Measurements from ENCODE around the gene MTMR12. TPM values are rescaled to one million over a fixed set of nuclear protein-coding genes. Genes with fewer than 3 reads are reported as not detected.

Gene MTMR12
- total and polyA plus RNA-seq, 2 of the 13 experiments (the other 11 are each of a cell fraction or from before 2014, with no cell fraction given): 23.4 to 36.6 TPM

DNA sequence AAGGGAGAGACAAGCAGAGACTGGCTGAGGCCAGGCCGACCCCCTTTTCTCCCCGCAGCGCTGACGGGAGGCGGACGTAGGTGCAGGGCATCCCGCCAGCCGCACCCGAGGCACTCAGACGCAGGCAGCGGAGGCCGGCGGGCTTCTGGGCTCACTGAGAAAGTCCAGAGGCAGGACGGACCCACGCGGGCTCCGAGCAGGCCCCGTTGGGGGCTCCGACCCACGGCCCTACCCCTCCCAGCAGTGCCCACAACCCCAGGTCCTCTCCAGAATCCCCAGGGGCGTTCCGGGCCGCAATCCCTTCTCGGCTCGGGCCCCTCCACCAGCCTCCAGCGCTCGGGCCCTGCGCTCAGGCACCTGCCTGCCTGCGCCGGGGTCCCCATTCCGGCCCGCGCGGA lies 543 bp downstream of the MTMR12 start:
- Histone ChIP-seq H4K20me1 (ENCODE audit: insufficient read depth, low read length) (peaks cover 17% of the 10 kb centered on the region; the same call in 1 of the 2 replicates), H3K36me3 (replicated peaks in 1 of 2; ENCODE audit: control insufficient read depth in 1 of 2, insufficient read depth in 2 of 2, low read length in 2 of 2) (peaks cover 1 to 8% of the 10 kb centered on the region in 2 experiments; a peak in 1 of 5 replicates), H3K79me2 (ENCODE audit: insufficient read depth, low read length) (peaks cover 53% of the 10 kb centered on the region), H2AFZ (ENCODE audit: low read length) (no peak overlapping the region), H3K27ac (ENCODE audit: extremely low read length, insufficient read depth, low read length) (peak overlapping the region; percentile 81), H3K9me3 (ENCODE audit: low read length) (no peaks in the 10 kb centered on the region), H3K4me3 (replicated peaks in 1 of 3; ENCODE audit: insufficient read depth in 1 of 3, low read depth in 2 of 3, low read length in 3 of 3) (peak overlapping the region; percentile 84 to 95 (median 92)), H3K27me3 (ENCODE audit: control insufficient read depth in 1 of 2, insufficient read depth in 2 of 2, low read length in 2 of 2) (no peaks in the 10 kb centered on the region), H3K9ac (ENCODE audit: insufficient read depth, low read depth, low read length) (peak overlapping the region; percentile 95), H3K4me2 (ENCODE audit: low read depth, low read length) (peak overlapping the region; percentile 95), H3K4me1 (ENCODE audit: insufficient read depth, low read length) (peaks cover 79% of the 10 kb centered on the region)
- intact Hi-C loops (cut with micrococcal nuclease; ENCODE audit: unreplicated experiment): loop anchor here (2.0 to 5.0 kb wide), 4 partner anchors 40 to 260 kb away; partner anchors contain the start of gene GOLPH3
- no peak for DNase-seq (ENCODE audit: low spot score)
- WGBS (ENCODE audit: low lambda C conversion rate): 0% methylated on average over 6 of the region's 34 CpGs
- in situ Hi-C loops (cut with HindIII; ENCODE audit: extremely low pct_ligation_motif_present, low pct_unique_long_range_greater_than_20kb): no loop called here
- no peak for FAIRE-seq
- CTCF ChIA-PET (ENCODE audit: low intra/inter-chr PET ratio, low total read pairs): no interaction called here
- POLR2A ChIA-PET: interaction anchor here (1.0 to 3.7 kb wide), 3 partner anchors 12 to 78 kb away, joined by 3 to 32 read pairs (median 7); no protein-coding TSS in a partner anchor
- ATAC-seq: peak; percentile 34
- BruUV-seq (replicated peaks): no TSS peak
- TF ChIP-seq, protein P1, sequence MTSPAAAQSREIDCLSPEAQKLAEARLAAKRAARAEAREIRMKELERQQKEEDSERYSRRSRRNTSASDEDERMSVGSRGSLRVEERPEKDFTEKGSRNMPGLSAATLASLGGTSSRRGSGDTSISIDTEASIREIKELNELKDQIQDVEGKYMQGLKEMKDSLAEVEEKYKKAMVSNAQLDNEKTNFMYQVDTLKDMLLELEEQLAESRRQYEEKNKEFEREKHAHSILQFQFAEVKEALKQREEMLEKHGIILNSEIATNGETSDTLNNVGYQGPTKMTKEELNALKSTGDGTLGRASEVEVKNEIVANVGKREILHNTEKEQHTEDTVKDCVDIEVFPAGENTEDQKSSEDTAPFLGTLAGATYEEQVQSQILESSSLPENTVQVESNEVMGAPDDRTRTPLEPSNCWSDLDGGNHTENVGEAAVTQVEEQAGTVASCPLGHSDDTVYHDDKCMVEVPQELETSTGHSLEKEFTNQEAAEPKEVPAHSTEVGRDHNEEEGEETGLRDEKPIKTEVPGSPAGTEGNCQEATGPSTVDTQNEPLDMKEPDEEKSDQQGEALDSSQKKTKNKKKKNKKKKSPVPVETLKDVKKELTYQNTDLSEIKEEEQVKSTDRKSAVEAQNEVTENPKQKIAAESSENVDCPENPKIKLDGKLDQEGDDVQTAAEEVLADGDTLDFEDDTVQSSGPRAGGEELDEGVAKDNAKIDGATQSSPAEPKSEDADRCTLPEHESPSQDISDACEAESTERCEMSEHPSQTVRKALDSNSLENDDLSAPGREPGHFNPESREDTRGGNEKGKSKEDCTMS (CRISPR knock-in tag; conservative IDR thresholded peaks at IDR 0.05): no peak
- peak; percentile 79 for TF ChIP-seq RBFOX2 (IDR thresholded peaks at IDR 0.05; ENCODE audit: low read depth, low read length)
- no peak for TF ChIP-seq ZBTB46 (CRISPR knock-in tag; IDR thresholded peaks at IDR 0.05; ENCODE audit: borderline replicate concordance)
- TF ChIP-seq TCF12 (IDR thresholded peaks at IDR 0.05): no peak
- TF ChIP-seq TCF12 (CRISPR knock-in tag; IDR thresholded peaks at IDR 0.05): no peak
- TF ChIP-seq, protein P2, sequence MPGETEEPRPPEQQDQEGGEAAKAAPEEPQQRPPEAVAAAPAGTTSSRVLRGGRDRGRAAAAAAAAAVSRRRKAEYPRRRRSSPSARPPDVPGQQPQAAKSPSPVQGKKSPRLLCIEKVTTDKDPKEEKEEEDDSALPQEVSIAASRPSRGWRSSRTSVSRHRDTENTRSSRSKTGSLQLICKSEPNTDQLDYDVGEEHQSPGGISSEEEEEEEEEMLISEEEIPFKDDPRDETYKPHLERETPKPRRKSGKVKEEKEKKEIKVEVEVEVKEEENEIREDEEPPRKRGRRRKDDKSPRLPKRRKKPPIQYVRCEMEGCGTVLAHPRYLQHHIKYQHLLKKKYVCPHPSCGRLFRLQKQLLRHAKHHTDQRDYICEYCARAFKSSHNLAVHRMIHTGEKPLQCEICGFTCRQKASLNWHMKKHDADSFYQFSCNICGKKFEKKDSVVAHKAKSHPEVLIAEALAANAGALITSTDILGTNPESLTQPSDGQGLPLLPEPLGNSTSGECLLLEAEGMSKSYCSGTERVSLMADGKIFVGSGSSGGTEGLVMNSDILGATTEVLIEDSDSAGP (CRISPR knock-in tag; IDR thresholded peaks at IDR 0.05; ENCODE audit: borderline replicate concordance): 0 out of 2 replicates have a peak, but pooled peaks have one; percentile 33
- TF ChIP-seq ZNF121 (CRISPR knock-in tag; IDR thresholded peaks at IDR 0.05): no peak
- TF ChIP-seq, protein P3, sequence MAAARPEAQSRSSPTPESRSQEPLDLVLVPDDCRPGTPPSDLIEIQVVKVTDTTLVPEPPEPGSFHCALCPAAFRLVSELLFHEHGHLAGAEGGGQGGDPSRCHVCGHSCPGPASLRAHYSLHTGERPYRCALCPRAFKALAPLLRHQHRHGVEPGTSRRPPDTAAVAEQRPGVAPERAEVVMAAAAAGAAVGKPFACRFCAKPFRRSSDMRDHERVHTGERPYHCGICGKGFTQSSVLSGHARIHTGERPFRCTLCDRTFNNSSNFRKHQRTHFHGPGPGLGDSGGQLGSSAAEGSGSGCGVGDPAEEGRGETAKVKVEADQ (CRISPR knock-in tag; IDR thresholded peaks at IDR 0.05; ENCODE audit: borderline replicate concordance): no peak
- TF ChIP-seq ZNF768 (CRISPR knock-in tag; IDR thresholded peaks at IDR 0.05): 0 out of 2 replicates have a peak, but pooled peaks have one; percentile 5
- peak; percentile 36 for TF ChIP-seq PHF8 (CRISPR knock-in tag; IDR thresholded peaks at IDR 0.05)
- TF ChIP-seq TBX2 (CRISPR knock-in tag; IDR thresholded peaks at IDR 0.05; ENCODE audit: borderline replicate concordance): no peak; the same call in 1 of the 2 replicates
- TF ChIP-seq ZNF670 (CRISPR knock-in tag; IDR thresholded peaks at IDR 0.05; ENCODE audit: borderline replicate concordance): no peak
- no peak for TF ChIP-seq CENPT (CRISPR knock-in tag; IDR thresholded peaks at IDR 0.05; ENCODE audit: low read depth)
- TF ChIP-seq DBP (CRISPR knock-in tag; IDR thresholded peaks at IDR 0.05; ENCODE audit: not compliant biosample characterization): no peak
- 0 out of 2 replicates have a peak, but pooled peaks have one; percentile 36 for TF ChIP-seq NRL (CRISPR knock-in tag; IDR thresholded peaks at IDR 0.05; ENCODE audit: borderline replicate concordance)
- TF ChIP-seq NONO (IDR thresholded peaks at IDR 0.05): no peak
- TF ChIP-seq NONO (CRISPR knock-in tag; conservative IDR thresholded peaks at IDR 0.05): 0 out of 2 replicates have a peak, but pooled peaks have one; percentile 26

All from HepG2 (cell line).